SH-SY5Y (cell line): ENCODE results near the gene TCF15.

Experiments
- GATA2 ChIP-seq: IDR thresholded peaks from 2 replicates; pipeline ENCODE4 v1.6.1; 2011; ENCODE audit warnings: mild to moderate bottlenecking, low read depth, low read length
- GATA3 ChIP-seq: IDR thresholded peaks from 2 replicates; pipeline ENCODE4 v1.6.1; 2011; ENCODE audit warnings: low read depth, mild to moderate bottlenecking, low read length, moderate library complexity

- TF ChIP-seq GATA2 (no peak), GATA3 (no peak)
Measured at GRCh38 chr20:574297-574942, 35.7 kb downstream of the TCF15 start.
